ENCODE results near the gene CASR.

Gene CASR

DNA sequence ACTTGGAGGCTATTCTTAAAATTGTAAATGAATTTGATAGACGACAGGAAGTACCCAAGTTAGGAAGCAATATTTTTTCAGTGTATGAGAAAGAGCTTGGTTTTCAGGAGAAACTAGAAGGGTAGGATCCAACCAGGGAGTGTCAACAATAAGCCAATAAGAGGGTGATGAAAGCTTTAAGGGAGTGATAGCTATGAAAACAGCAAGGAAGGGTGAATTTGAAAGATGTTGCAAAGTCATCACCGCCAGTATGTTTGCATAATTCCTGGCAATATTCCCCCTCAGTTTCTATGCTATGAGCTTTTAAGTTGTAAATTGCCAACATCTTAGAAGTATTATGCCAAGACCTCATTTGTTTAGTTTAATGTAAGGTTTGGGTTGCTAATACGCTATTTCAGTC lies 129.8 kb downstream of the CASR start:
- H3K9me3 Mint-ChIP-seq: peaks cover 4% of the 10 kb centered on the region
- H3K4me1 Mint-ChIP-seq: no peaks in the 10 kb centered on the region
- DNase-seq: no peak

DNA sequence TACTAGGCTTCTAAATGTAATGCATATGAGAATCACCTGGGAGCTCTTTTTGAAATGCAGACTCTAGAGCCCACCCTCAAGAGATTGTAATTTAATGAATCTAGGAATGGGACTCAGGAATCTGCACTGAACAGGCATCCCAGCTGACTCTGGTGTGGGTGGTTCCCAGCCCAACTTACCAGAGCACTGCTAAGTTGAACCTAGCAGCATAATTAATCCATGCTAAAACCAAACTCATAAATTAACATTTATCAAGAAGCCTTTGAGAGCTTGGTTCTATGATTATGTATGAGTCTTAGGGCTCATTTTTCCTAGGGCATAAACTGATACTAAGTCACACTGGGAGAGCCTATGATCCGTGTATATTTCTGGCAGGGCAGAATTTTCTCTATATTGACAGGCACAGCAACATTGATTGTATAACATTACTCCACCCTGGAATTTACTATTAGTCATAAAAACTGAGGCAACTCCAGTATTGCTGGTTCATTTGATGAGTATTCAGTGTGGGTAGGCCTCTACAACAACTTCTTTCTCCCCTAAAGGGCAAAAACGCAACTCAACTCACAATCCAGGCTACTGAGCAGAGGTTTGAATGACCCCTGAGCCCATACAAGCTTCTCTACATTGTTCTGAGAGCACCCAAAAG lies 130.9 kb downstream of the CASR start:
- Mint-ChIP-seq H3K4me3 (no peak overlapping the region), H3K9me3 (peaks cover 10% of the 10 kb centered on the region), H3K4me1 (no peaks in the 10 kb centered on the region), H3K36me3 (ENCODE audit: low read depth) (peaks cover 4% of the 10 kb centered on the region), H3K27ac (no peak overlapping the region), H3K27me3 (ENCODE audit: low read depth, poor library complexity) (peaks cover 14% of the 10 kb centered on the region)
- TF ChIP-seq, protein P1, sequence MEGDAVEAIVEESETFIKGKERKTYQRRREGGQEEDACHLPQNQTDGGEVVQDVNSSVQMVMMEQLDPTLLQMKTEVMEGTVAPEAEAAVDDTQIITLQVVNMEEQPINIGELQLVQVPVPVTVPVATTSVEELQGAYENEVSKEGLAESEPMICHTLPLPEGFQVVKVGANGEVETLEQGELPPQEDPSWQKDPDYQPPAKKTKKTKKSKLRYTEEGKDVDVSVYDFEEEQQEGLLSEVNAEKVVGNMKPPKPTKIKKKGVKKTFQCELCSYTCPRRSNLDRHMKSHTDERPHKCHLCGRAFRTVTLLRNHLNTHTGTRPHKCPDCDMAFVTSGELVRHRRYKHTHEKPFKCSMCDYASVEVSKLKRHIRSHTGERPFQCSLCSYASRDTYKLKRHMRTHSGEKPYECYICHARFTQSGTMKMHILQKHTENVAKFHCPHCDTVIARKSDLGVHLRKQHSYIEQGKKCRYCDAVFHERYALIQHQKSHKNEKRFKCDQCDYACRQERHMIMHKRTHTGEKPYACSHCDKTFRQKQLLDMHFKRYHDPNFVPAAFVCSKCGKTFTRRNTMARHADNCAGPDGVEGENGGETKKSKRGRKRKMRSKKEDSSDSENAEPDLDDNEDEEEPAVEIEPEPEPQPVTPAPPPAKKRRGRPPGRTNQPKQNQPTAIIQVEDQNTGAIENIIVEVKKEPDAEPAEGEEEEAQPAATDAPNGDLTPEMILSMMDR (IDR thresholded peaks at IDR 0.05): no peak
- DNase-seq: no peak

More for the DNA sequence above, 129.8 kb downstream of the CASR start:
- peaks cover 19% of the 10 kb centered on the region for H3K27me3 Mint-ChIP-seq (ENCODE audit: low read depth, poor library complexity)
- TF ChIP-seq, protein P1 (IDR thresholded peaks at IDR 0.05): no peak
- no peak overlapping the region for H3K4me3 Mint-ChIP-seq
- no peak overlapping the region for H3K27ac Mint-ChIP-seq
- peaks cover 3% of the 10 kb centered on the region for H3K36me3 Mint-ChIP-seq (ENCODE audit: low read depth)

DNA sequence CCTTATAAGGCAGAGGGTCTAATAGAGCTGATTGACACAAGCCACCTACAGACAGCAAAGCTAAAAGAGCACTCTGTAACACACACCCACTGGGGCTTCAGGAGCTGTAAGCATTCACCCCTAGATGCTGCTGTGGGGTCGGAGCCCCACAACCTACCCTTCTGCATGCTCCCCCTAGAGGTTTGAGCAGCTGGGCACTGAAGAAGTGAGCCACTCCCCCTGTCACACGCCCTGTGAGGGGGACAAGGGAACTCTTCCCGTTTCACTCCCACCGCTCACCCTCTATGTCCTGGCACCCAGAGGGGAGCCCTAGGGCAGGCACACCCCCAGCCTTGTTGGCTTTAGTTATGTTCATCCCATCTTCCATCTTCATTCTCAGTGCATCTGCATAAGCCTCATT lies 132.2 kb downstream of the CASR start:
- Mint-ChIP-seq H3K4me3 (no peak overlapping the region), H3K27ac (no peak overlapping the region), H3K9me3 (peaks cover 20% of the 10 kb centered on the region), H3K36me3 (ENCODE audit: low read depth) (peaks cover 4% of the 10 kb centered on the region), H3K4me1 (no peaks in the 10 kb centered on the region), H3K27me3 (ENCODE audit: low read depth, poor library complexity) (peaks cover 14% of the 10 kb centered on the region)
- TF ChIP-seq, protein P1 (IDR thresholded peaks at IDR 0.05): no peak
- DNase-seq: no peak

DNA sequence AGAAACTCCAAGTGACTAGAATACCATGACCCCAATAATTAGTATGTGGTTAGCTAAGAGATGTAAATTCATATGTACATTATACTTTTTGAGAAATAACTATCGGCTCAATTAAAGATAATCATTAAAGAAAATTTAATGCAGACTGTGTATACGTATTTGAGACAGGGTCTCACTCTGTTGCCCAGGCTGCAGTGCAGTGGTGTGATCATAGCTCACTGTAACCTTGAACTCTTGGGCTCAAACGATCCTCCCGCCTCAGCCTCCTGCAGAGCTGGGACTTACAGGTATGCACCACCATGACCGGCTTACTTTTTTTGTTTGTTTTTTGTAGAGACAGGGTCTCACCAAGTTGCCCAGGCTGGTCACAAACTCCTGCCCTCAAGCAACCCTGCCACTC lies 132.9 kb downstream of the CASR start:
- TF ChIP-seq, protein P1 (IDR thresholded peaks at IDR 0.05): no peak
- Mint-ChIP-seq H3K27me3 (ENCODE audit: low read depth, poor library complexity) (peaks cover 14% of the 10 kb centered on the region), H3K4me3 (no peak overlapping the region), H3K9me3 (peaks cover 20% of the 10 kb centered on the region), H3K27ac (no peak overlapping the region), H3K36me3 (ENCODE audit: low read depth) (peaks cover 4% of the 10 kb centered on the region), H3K4me1 (no peaks in the 10 kb centered on the region)
- DNase-seq: no peak

DNA sequence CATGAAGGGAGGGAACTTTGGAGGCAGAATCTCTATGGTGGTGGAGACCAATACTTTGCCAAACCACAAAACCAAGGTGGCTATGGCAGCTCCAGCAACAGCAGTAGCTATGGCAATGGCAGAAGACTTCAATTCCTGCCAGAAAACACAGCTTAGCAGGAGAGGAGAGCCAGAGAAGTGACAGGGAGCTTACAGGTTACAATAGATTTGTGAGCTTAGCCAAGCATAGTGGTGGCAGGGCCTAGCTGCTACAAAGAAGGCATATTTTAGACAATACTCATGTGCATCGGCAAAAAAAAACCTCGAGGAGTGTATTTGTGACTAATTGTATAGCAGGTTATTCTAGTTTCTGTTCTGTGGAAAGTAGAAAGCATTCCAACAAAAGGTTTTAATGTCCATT lies 135.2 kb downstream of the CASR start:
- Mint-ChIP-seq H3K27ac (no peak overlapping the region), H3K4me1 (no peaks in the 10 kb centered on the region), H3K9me3 (peaks cover 20% of the 10 kb centered on the region), H3K4me3 (no peak overlapping the region), H3K27me3 (ENCODE audit: low read depth, poor library complexity) (peaks cover 11% of the 10 kb centered on the region), H3K36me3 (ENCODE audit: low read depth) (peaks cover 4% of the 10 kb centered on the region)
- TF ChIP-seq, protein P1 (IDR thresholded peaks at IDR 0.05): no peak
- DNase-seq: no peak

All from nephron progenitor cell (in vitro differentiated cells).